Natural killer cell (primary cell): ENCODE results near the gene INPP4B. TPM values are rescaled to one million over a fixed set of nuclear protein-coding genes. Genes with fewer than 3 reads are reported as not detected.

Source experiments
- ATAC-seq, 3 donors: fragments of 150-1000 bp in 2 of 3; fragments of 200-7000 bp in 1 of 3; cut with Tn5 transposase; 1 replicate in 1 of 3; 2 replicates in 2 of 3; pipeline ENCODE4 v1.10.0; 2021; ENCODE audit warnings: mild to moderate bottlenecking in 2 of 3, moderate library complexity in 2 of 3
- DNase-seq, 2 donors: peaks; one replicate each; pipeline versions ENCODE4 v3.0.0 to v3.0.0-alpha.2; 2013 to 2021; ENCODE audit warnings: mixed read lengths in 1 of 2
- H3K27ac ChIP-seq: one replicate; pipeline ENCODE4 v1.5.1; 2013; ENCODE audit warnings: mild to moderate bottlenecking, low read length
- H3K27me3 ChIP-seq: one replicate; pipeline ENCODE4 v1.6.1; 2013; ENCODE audit warnings: low read length; ENCODE audit not compliant: control insufficient read depth, insufficient read depth
- H3K36me3 ChIP-seq: one replicate; pipeline ENCODE4 v1.6.1; 2013; ENCODE audit warnings: low read length; ENCODE audit not compliant: control insufficient read depth, insufficient read depth
- H3K4me1 ChIP-seq: one replicate; pipeline ENCODE4 v1.6.1; 2013; ENCODE audit warnings: low read length; ENCODE audit not compliant: control insufficient read depth, insufficient read depth
- H3K4me3 ChIP-seq: one replicate; pipeline ENCODE4 v1.5.1; 2013; ENCODE audit warnings: low read length
- H3K9me3 ChIP-seq: one replicate; pipeline ENCODE4 v1.6.1; 2013; ENCODE audit warnings: low read length; ENCODE audit not compliant: control insufficient read depth, insufficient read depth
- H3K27ac Mint-ChIP-seq, 2 donors: one replicate each; pipeline ENCODE4 v1.8.0; 2022; ENCODE audit warnings: mild to moderate bottlenecking in 2 of 2, mixed read lengths in 2 of 2, moderate library complexity in 1 of 2
- H3K27me3 Mint-ChIP-seq, 2 donors: one replicate each; pipeline ENCODE4 v1.8.0; 2022; ENCODE audit warnings: low read depth in 2 of 2, mixed read lengths in 2 of 2
- H3K36me3 Mint-ChIP-seq: one replicate; pipeline ENCODE4 v1.8.0; 2022; ENCODE audit warnings: mixed read lengths
- H3K4me1 Mint-ChIP-seq, 2 donors: one replicate each; pipeline ENCODE4 v1.8.0; 2022; ENCODE audit warnings: mixed read lengths in 2 of 2
- H3K4me3 Mint-ChIP-seq: one replicate; pipeline ENCODE4 v1.8.0; 2022; ENCODE audit warnings: mild to moderate bottlenecking, moderate library complexity, mixed read lengths
- H3K9me3 Mint-ChIP-seq, 2 donors: one replicate each; pipeline ENCODE4 v1.8.0; 2022; ENCODE audit warnings: mixed read lengths in 2 of 2
- CTCF ChIP-seq: fragments of 200-600 bp; IDR thresholded peaks from one replicate; pipeline ENCODE4 v1.8.0; 2022; ENCODE audit warnings: antibody characterized with exemption
- WGBS: methylation state at CpG from one replicate; pipeline ENCODE4 v1.1.7; 2013; ENCODE audit warnings: missing lambda C conversion rate; ENCODE audit not compliant: insufficient coverage; 5-methylcytosine and 5-hydroxymethylcytosine counted together
- intact Hi-C: fragments of 100-400 bp; cut with micrococcal nuclease; formaldehyde crosslinking; loops from one replicate; pipeline ENCODE4 v1.14.2; 2022
- total RNA-seq, 4 donors: library from RNA; stranded (reverse); fragments of 120-200 nt in 1 of 4; gene quantifications; one replicate each; pipeline versions ENCODE4 v1.2.3 to v1.2.4, GENCODE V29; 2013 to 2022

INPP4B gene
- total RNA-seq, 3 donors from 2014 or later (not counting 1 experiment from before 2014, with no cell fraction given), result 2.4 to 6.2 (median 4.5) TPM

DNA sequence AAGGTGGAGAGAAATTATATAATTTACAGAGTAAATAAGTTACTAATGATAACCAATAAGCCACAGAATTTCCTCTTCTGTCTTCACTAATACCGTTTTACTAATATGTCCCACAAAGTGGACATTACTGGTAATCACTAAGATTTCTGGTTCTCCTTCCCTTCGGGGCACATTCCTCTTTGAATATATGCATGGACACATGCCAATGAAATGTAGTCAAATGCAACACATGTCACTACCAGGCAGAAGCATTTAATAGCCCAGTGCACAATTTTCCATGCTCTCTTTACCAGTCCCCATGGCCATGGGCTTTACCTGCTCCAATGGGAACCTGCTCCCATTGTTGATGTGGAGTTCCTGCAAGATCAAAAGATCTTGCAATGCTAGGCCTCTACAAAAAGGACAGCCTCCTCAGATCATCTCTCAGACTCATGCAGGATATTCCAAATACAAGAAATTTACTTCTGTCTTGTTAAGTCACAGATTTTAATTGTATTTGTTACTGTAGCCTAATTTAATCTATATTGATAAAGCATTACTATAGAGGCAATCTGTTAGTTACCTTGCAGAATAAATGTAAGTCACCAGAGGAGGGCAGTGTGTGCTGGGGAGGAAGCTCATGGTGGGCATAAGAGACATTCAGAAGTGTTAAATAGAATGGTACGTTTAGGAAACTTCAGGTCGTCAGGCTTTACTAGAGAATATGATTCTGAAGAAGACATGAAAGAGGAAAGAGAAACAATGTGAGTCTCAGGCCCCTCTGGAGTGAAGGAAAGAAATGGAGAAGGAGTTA is 37.1 kb upstream of the INPP4B start:
- no peaks in the 10 kb centered on the region for H3K36me3 Mint-ChIP-seq
- H3K27me3 Mint-ChIP-seq, result no peaks in the 10 kb centered on the region
- DNase-seq (no peak), ATAC-seq (no peak)
- TF ChIP-seq CTCF, result no peak
- WGBS, result 70% methylated on average over 4 of the region's 4 CpGs
- H3K4me3 ChIP-seq, result no peak overlapping the region
- no peaks in the 10 kb centered on the region for H3K36me3 ChIP-seq
- no peaks in the 10 kb centered on the region for H3K4me1 Mint-ChIP-seq
- no peaks in the 10 kb centered on the region for H3K27me3 ChIP-seq
- H3K4me3 Mint-ChIP-seq, result no peak overlapping the region
- H3K9me3 ChIP-seq, result no peaks in the 10 kb centered on the region
- H3K27ac ChIP-seq, result no peak overlapping the region
- intact Hi-C loops, result no loop called here
- H3K4me1 ChIP-seq, result no peaks in the 10 kb centered on the region
- no peak overlapping the region for H3K27ac Mint-ChIP-seq
- H3K9me3 Mint-ChIP-seq, result no peaks in the 10 kb centered on the region

- H3K27ac ChIP-seq, result no peak overlapping the region
- H3K9me3 Mint-ChIP-seq, result no peaks in the 10 kb centered on the region
- no peaks in the 10 kb centered on the region for H3K36me3 Mint-ChIP-seq
- intact Hi-C loops, result no loop called here
- H3K27me3 ChIP-seq, result no peaks in the 10 kb centered on the region
- no peak for TF ChIP-seq CTCF
- H3K4me3 Mint-ChIP-seq, result no peak overlapping the region
- no peaks in the 10 kb centered on the region for H3K9me3 ChIP-seq
- H3K36me3 ChIP-seq, result no peaks in the 10 kb centered on the region
- ATAC-seq (no peak), DNase-seq (no peak)
- WGBS, result 92% methylated on average over 3 of the region's 5 CpGs
- H3K4me3 ChIP-seq, result no peak overlapping the region
- no peaks in the 10 kb centered on the region for H3K27me3 Mint-ChIP-seq
- no peaks in the 10 kb centered on the region for H3K4me1 ChIP-seq
- H3K4me1 Mint-ChIP-seq, result no peaks in the 10 kb centered on the region
- no peak overlapping the region for H3K27ac Mint-ChIP-seq
Measured at GRCh38 chr4:142882159-142882558, 36.1 kb upstream of the INPP4B start.

GRCh38 chr4:142881331-142881730 is 35.2 kb upstream of the INPP4B start:
- DNase-seq (no peak), ATAC-seq (no peak)
- Mint-ChIP-seq H3K4me3 (no peak overlapping the region), H3K36me3 (no peaks in the 10 kb centered on the region), H3K9me3 (no peaks in the 10 kb centered on the region), H3K27ac (no peak overlapping the region), H3K4me1 (no peaks in the 10 kb centered on the region), H3K27me3 (no peaks in the 10 kb centered on the region)
- no peak for TF ChIP-seq CTCF
- Histone ChIP-seq H3K4me3 (no peak overlapping the region), H3K4me1 (no peaks in the 10 kb centered on the region), H3K27me3 (no peaks in the 10 kb centered on the region), H3K9me3 (no peaks in the 10 kb centered on the region), H3K27ac (no peak overlapping the region), H3K36me3 (no peaks in the 10 kb centered on the region)
- 83% methylated on average over 2 of the region's 2 CpGs for WGBS
- intact Hi-C loops, result no loop called here

DNA sequence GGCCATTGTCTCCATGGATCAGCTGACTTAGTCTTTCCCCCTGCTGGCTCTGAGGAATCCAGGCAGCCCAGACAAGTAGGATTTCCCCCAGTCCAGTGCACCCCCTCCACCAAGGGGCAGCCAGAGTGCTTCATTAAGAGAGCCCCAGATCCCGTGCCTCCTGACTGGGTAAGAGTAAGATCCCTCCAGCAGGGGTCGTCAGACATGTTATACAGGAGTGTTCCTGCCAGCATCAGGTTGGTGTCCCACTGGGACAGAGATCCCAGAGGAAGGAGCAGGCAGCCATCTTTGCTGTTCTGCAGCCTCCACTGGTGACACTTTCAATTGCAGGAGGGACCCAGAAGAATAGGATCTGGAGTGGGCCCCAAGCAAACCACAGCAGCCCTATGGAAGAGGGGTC is 29.0 kb upstream of the INPP4B start:
- 69% methylated on average over 2 of the region's 2 CpGs for WGBS
- no peaks in the 10 kb centered on the region for H3K36me3 Mint-ChIP-seq

More for the DNA sequence above, 29.0 kb upstream of the INPP4B start:
- Mint-ChIP-seq H3K4me3 (no peak overlapping the region), H3K4me1 (no peaks in the 10 kb centered on the region), H3K9me3 (peaks cover 2 to 3% of the 10 kb centered on the region in 2 donors), H3K27ac (no peak overlapping the region), H3K27me3 (no peaks in the 10 kb centered on the region)
- no peak for TF ChIP-seq CTCF
- intact Hi-C loops, result no loop called here
- H3K4me1 ChIP-seq, result no peaks in the 10 kb centered on the region
- no peaks in the 10 kb centered on the region for H3K9me3 ChIP-seq
- DNase-seq, result no peak
- H3K27ac ChIP-seq, result no peak overlapping the region
- no peak for ATAC-seq
- no peak overlapping the region for H3K4me3 ChIP-seq
- H3K36me3 ChIP-seq, result no peaks in the 10 kb centered on the region
- no peaks in the 10 kb centered on the region for H3K27me3 ChIP-seq
